ENCODE measurements around the gene IGHMBP2.

DNA sequence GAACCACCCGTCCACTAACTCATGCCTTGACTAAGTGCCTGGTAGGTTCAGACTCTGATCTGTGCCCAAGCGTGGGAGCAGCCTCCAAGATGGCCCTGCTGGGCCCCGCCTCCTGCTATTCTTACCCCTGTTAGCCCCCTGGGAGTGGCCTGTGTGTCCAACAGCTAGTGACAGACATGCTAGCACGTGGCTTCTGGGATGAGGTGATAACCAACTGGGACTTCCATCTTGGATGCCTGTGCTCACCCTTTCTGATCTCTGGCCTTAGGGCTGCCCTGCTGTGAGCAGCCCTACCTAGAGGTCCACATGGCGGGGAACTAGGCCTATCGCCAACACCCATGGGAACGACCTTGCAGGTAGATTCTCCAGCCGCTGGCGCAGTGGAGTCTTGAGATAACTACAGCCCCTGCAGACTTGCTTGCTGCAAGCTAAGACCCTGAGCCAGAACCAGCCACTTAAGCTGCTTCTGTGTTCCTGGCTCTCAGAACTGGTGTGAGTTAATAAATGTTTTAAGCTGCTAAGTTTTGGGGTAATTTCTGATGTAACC is 2.8 kb upstream of the IGHMBP2 start:
- no peak for TF ChIP-seq POLR2A (IDR thresholded peaks at IDR 0.05)
- TF ChIP-seq, protein P1, sequence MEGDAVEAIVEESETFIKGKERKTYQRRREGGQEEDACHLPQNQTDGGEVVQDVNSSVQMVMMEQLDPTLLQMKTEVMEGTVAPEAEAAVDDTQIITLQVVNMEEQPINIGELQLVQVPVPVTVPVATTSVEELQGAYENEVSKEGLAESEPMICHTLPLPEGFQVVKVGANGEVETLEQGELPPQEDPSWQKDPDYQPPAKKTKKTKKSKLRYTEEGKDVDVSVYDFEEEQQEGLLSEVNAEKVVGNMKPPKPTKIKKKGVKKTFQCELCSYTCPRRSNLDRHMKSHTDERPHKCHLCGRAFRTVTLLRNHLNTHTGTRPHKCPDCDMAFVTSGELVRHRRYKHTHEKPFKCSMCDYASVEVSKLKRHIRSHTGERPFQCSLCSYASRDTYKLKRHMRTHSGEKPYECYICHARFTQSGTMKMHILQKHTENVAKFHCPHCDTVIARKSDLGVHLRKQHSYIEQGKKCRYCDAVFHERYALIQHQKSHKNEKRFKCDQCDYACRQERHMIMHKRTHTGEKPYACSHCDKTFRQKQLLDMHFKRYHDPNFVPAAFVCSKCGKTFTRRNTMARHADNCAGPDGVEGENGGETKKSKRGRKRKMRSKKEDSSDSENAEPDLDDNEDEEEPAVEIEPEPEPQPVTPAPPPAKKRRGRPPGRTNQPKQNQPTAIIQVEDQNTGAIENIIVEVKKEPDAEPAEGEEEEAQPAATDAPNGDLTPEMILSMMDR (IDR thresholded peaks at IDR 0.05) = no peak
